ENCODE measurements around the gene PRKCA.

GRCh38 chr17:66799849-66800537, 497.6 kb downstream of the PRKCA start:
- no peak for TF ChIP-seq POLR2A (IDR thresholded peaks at IDR 0.05; ENCODE audit: low read depth, low read length)
- no peak for TF ChIP-seq TAF1 (IDR thresholded peaks at IDR 0.05; ENCODE audit: borderline replicate concordance, low read depth, low read length)
